Activated CD8-positive, alpha-beta memory T cell treated with anti-CD3 and anti-CD28 coated beads, Interleukin-2, amount 50 U/mL, for 1 hour (primary cell): ENCODE data around the gene APEX1.
"Not testable (repeated sequence)": the region's sequence is repeated elsewhere in the genome, so short reads cannot be mapped to it uniquely, and the experiment has no call there.

ENCODE experiments used
- DNase-seq: peaks from one replicate; pipeline ENCODE4 v3.0.0-alpha.2; 2020; ENCODE audit errors: extremely low read depth

The APEX1 gene

DNA sequence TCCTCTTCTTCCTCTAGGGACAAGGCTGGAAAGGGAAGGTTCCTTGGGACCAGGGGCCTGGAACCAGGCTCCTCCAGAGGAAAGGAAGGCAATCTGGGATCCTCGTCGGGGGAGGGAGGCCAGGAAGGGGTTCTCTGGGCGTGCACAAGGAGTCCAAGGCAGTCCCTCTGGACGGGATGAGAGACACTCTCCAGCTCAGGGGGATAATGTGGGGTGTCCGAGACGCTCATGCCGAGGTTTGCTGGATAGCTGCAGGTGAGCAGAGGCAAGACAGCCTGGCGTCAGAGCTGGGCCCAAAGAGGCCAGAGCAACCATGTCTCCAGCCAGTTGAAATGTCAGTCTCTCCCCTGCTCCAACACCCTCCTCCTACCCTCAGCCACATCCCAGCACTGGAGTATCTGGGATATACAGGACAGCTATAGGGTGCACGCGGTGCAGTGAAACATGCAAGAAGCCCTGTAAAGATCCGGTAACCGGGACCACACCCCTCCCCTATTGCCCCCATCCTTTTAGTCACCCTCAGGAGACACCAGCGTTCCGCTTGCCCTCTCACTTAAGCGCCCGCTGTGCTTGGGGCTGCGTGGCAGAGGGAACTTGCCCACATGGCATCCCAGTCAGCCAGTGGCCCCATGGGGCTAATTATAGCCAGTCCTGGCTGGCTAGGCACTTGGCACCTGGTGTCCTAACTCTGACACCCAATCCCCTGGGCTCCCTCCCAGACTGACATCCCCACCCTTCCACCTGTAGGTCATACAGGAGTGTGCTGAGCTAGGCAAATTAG lies 19.3 kb upstream of the APEX1 start, which contains the start of gene KLHL33:
TSS of gene KLHL33 (minus strand) at position 585 of the 781 bp plus-strand sequence. CDS start at position 230, 355 bp downstream.
- no peak for DNase-seq

- DNase-seq = no peak
Measured at GRCh38 chr14:20436363-20436755, 18.7 kb upstream of the APEX1 start.

DNA sequence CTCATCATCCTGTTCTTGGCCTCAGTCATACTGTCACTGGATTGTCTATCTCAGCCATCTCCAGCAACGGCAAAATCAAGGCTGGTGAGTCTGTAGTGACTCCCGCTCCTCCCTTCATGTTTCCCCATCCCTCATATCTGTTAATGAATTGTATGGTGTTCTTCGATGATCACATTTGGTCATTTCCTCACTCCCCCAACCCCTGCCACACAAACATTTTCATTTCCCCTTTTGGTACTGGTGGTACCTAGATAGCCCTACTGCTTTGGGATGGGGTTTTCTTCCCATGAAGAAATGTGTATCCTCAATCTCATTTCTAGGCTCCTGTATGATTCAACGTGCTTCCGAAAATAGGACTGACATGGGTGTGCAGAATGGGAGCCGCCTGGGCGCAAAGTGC lies 16.4 kb upstream of the APEX1 start:
- DNase-seq = no peak

- no peak for DNase-seq
Measured at GRCh38 chr14:20440465-20440864, 14.6 kb upstream of the APEX1 start.

DNA sequence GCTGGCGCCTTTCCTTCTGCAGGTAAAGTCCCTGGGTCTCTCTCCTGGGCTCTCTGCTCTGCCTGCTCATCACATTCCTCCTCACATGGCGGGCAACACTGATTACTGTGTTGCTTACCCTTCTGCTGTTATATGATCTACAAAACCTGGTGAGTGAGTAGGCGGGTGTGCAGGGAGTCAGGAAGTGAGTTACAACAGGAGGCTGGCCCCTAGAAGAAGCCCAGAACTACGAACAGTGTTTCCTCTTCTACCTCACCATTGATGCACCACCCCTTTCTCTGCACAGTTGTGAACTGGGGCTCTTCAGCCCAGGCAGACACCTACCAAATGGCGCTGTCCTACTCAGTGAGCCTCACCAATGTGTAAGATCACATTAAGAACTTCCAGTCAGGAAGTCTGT lies 14.1 kb upstream of the APEX1 start:
- DNase-seq = no peak

DNA sequence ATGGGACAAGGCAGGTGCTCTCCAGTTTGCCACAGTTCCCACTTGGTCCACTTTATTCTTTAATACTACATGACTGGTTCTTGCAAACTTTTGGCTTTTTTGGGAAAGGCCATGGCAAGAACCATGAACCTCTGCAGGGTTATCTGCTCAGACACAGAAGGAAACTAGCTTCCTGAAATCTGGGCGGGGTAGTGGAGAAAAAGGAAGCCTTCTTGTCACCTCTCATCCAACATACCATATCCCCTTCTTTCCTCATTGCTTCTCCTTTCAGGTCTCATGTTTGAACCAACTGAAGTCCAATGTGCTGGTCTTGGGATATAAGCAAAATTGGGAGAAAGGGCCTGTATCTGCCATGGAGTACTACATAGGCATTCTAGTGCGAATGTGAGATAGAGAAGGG lies 13.6 kb upstream of the APEX1 start:
- no peak for DNase-seq

- not testable (repeated sequence) for DNase-seq
Measured at GRCh38 chr14:20443650-20444049, 11.4 kb upstream of the APEX1 start.

GRCh38 chr14:20446889-20447288 lies 8.1 kb upstream of the APEX1 start:
- no peak for DNase-seq

DNA sequence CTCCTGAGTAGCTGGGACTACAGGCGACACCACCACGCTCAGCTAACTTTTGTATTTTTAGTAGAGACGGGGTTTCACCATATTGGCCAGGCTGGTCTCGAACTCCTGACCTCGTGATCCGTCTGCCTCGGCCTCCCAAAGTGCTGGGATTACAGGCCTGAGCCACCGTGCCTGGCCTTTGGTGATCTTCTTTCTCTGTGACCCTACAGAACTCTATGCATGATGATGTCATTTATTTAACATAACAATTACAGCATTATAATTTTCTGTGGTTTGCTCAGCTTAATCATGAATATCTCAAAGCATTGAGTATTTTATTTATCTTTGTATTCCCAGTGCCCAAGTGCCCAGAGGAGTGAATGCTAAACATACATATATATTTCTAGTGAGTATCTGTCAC lies 2.2 kb upstream of the APEX1 start:
- not testable (repeated sequence) for DNase-seq

DNA sequence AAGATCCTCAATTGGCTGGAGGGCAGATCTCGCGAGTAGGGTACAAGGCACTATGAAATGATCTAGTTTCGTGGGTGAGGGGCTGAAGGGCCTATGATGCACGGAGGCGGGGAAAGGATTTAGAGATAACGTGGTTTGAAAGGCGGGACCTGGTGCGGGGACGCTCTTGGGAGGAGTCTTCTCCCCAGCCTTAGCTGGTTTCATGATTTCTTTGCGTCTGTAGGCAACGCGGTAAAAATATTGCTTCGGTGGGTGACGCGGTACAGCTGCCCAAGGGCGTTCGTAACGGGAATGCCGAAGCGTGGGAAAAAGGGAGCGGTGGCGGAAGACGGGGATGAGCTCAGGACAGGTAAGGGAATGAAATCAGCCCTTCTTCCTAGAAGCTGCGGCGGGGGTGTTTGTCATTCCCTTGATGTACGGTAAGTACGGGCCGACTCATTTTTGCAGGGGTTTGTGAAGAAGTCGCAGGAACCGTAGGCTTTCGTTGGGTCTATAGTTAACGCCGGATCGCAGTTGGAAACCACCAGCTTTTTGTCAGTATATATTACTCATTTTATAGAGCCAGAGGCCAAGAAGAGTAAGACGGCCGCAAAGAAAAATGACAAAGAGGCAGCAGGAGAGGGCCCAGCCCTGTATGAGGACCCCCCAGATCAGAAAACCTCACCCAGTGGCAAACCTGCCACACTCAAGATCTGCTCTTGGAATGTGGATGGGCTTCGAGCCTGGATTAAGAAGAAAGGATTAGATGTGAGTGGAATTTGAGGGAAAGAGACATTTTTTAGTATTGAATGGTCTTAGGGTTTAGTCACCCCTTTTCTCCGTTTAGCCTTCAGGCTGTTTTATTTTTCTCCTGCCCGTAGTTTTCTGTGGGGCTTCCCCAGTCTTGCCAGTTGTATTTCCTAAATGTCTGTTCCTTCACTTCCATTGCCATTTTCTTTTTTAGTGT lies 602 bp downstream of the APEX1 start:
- no peak for DNase-seq

DNA sequence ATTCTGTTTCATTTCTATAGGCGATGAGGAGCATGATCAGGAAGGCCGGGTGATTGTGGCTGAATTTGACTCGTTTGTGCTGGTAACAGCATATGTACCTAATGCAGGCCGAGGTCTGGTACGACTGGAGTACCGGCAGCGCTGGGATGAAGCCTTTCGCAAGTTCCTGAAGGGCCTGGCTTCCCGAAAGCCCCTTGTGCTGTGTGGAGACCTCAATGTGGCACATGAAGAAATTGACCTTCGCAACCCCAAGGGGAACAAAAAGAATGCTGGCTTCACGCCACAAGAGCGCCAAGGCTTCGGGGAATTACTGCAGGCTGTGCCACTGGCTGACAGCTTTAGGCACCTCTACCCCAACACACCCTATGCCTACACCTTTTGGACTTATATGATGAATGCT lies 1.9 kb downstream of the APEX1 start:
- DNase-seq = no peak

DNA sequence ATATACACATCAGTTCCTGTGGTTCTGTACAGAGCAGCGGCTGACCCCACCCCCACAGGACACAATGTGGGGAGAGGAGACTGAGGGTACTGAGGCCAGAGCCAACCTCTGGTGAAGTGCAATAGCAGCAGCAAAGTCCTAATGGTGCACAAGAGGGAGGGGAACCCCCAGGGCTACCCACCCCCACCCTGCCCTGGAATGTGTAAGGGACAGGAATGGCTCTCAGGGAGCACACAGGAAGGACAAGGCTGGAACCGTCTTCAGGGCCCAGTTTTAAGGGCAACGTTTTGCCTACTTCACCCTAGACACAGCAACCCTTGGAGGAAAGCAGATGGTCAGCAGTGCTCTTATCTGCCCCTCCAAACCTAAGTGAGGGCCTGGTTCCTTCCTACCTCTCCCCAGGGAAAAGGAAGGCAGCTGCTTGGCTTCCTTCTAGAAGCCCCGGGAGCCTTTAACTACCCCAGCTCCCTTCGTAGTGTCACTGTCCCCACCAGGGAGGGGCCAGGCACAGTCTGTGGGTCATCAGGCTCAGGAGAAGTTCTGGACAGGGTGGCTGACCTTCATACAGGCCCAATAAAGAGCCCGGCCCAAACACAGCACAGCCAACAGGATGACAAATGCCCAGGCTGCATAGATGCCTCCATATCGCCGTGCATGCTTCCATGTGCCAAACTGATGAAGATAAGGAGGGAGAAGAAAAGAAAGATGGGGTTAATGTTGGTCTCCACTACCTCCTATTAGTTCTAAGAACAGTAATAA lies 3.2 kb downstream of the APEX1 start:
- no peak for DNase-seq

GRCh38 chr14:20460458-20461224 lies 5.6 kb downstream of the APEX1 start:
- DNase-seq = no peak

GRCh38 chr14:20461225-20462141 lies 6.5 kb downstream of the APEX1 start, which contains the start of gene PIP4P1:
TSS of gene PIP4P1 (minus strand) at chr14:20461434. CDS start at chr14:20461325, 109 bp downstream.
- peak; percentile 100 for DNase-seq

GRCh38 chr14:20468764-20469241 lies 13.8 kb downstream of the APEX1 start:
- no peak for DNase-seq

GRCh38 chr14:20469242-20469889 lies 14.3 kb downstream of the APEX1 start, which contains the start of gene PNP:
TSS of gene PNP (plus strand) at chr14:20469406. CDS start at chr14:20469525, 119 bp downstream.
- peak; percentile 76 for DNase-seq

- DNase-seq = no peak
Measured at GRCh38 chr14:20469890-20470602, 15.0 kb downstream of the APEX1 start.

DNA sequence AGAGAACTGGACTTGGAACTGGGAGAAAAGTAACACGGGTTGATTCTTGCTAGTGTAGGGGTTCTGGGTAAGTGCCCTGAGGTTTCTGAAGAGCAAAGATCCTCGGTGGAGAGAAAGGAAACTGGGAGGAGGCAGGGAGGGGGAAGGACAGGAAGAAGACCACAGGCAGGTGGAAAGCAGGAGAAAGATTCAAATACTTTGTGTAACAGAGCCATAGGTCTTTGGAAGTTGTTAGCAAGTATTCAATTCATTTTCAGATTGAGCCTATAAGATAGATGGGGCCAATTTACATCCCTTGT lies 15.5 kb downstream of the APEX1 start:
- DNase-seq = no peak
